NCI-H2107 treated with DMSO at 0.1 percent for 48 hours (cell line): ENCODE measurements around the gene CHST9.
"Not testable (repeated sequence)": the region's sequence is repeated elsewhere in the genome, so short reads cannot be mapped to it uniquely, and the experiment has no call there.

Experiments used
- DNase-seq: peaks from one replicate; lab custom pipeline; 2025; ENCODE audit not compliant: unreplicated experiment; lab: John Stamatoyannopoulos, UW

CHST9 gene

GRCh38 chr18:27171993-27172392 is 13.1 kb downstream of the CHST9 start:
- DNase-seq: no peak

DNA sequence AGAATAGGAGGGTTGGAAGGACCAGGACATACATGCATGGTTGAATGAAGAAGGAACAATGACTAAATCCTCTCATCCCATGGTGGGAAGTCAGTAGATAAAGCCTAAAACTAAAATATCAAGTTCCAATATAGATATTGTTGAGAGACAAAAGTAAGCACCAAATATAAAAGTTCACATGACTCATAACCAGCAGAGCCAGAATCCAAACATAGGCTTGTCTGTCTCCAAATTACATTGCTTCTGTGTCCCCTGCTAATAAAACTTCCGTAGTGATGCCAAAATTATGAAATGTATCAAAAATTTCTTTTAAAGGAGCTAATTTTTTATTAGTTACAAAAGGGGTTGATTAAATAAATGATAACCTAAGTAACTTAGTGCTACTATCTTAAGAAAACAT is 19.7 kb downstream of the CHST9 start:
- DNase-seq: no peak

- no peak for DNase-seq
Measured at GRCh38 chr18:27164905-27165304, 20.2 kb downstream of the CHST9 start.

- not testable (repeated sequence) for DNase-seq
Measured at GRCh38 chr18:27163197-27163716, 21.9 kb downstream of the CHST9 start.

- not testable (repeated sequence) for DNase-seq
Measured at GRCh38 chr18:27149240-27149639, 35.9 kb downstream of the CHST9 start.

DNA sequence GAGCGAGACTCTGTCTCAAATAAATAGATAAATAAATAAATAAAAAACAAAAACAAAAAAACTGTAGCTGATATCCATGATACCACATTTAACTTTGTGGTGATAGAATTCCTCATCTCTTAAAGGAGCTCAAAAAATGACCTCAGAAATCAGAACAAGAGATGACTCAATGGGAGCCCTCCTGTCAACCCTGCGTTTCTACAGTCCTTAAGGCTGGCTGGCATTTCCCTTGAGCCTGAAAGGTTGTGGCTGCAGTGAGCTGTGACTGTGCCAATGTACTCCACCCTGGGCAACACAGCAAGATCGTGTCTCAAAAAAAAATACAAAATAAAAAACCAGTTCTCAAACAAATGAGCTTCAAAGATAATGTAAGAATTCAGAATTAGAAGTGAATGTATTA is 40.4 kb downstream of the CHST9 start:
- no peak for DNase-seq

- DNase-seq: no peak
Measured at GRCh38 chr18:27143580-27144287, 41.4 kb downstream of the CHST9 start.

- DNase-seq: no peak
Measured at GRCh38 chr18:27142891-27143290, 42.2 kb downstream of the CHST9 start.

DNA sequence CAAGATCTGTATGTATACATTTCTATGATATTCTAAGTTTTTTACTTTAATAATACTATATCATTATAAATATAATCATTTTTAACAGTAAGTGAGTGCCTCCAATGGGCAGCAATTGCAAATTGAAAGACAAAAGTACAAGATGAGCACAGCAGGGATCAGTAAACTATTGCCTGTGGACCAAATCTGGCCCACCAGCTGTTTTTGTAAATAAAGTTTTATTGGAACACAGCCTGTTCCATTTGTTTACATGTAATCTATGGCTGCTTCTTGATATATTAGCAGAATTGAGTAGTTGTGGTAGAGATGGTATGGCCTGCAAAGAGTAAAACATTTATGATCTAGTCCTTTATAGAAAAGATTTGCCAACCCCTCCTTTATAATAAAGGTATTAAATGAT is 43.2 kb downstream of the CHST9 start:
- DNase-seq: no peak

DNA sequence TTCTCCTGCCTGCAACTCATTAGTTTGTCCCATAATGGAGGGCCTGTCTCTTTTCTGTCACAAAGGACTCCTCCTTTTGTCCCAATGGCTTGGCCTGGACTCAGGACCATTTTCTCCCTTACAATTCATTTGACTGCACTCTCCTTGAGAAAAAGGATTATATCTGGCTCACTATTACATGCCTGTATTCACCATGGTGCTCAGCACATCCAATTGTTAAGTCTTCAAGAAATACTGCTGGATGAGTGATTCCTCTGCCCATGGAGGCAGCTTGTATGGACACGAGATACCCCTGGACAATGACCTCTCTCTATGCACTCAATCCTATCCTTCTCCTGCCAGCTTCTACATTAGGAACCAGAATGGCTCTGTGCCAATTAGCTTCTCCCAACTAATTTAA is 47.0 kb downstream of the CHST9 start:
- no peak for DNase-seq

GRCh38 chr18:27136208-27136535 is 48.9 kb downstream of the CHST9 start:
- DNase-seq: no peak

DNA sequence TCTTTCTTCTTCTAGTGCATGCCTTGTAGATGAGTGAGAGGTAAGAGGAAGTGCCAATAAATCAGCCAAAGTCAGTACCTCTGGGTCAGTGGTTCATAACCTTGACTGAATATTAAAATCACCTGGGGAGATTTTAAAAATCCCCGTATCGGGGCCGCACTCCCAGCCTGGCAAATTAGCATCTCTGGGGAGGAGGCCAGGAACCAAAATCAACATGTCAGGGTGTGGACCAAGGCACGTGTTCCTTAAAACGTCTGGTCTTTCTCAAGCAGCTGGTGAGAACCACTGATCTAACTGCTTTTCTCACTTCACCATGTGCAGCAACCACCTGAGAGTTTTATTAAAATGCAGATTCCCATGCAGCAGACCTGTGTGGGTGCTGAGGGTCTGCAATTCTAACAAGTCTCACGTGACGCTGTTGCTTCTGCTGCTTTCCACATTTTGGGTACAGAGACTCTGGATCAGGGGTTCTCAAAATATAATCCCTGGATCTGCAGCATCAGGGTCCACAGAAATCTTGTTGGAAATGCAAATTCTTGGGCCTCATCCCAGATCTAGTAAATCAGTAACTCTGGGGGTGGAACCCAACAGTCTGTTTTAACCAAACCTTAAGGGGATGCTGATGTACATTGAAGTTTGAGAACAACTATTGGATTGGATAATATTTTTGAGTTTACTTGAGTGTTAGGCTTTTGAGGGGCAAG is 49.5 kb downstream of the CHST9 start:
- no peak for DNase-seq

DNA sequence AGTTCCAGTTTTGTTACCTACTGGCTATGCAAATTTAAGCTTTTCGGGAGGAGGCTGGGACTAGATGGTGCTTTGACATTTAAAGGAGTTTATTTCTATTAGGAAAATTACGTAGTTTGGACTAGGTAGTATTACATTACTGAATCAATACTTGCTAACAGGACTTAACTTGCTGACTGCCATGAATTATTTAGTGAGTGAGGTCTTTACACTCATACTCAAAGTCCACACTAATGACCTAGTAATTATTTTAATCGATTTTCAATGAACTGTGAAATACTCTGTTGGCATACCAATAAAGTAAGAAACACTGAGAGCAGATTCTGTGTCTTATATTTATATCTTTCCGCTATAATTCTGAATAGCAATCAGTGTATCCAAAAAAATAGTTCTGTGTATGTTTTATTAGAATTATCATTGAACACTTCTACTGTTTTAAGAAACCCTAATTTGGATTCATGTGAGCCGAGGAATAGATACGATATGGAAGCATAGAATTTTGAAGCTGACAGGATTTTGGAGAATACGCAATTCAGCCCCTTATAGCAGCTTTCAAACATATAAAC is 55.0 kb downstream of the CHST9 start:
- DNase-seq: no peak

GRCh38 chr18:27124196-27124595 is 60.9 kb downstream of the CHST9 start:
- DNase-seq: no peak

GRCh38 chr18:27121108-27121507 is 64.0 kb downstream of the CHST9 start:
- no peak for DNase-seq

DNA sequence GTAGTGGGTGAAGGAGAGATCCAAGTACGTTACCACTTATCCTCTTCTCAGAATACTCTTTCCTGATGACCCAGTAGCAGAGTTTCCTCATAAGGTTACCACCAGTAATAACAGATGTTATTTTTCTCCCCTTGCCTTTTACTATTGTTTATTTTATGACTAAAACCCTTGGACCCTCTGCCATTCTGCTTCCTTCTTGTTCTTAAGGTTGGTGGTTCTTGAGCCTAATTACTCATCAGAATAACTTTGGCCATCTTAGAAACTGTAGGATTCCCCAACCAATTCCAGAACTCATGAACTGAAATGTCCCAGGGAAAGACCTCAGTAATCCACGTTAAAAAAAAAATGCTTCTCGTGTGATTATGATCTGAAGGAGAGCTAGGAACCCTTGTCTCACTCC is 64.9 kb downstream of the CHST9 start:
- no peak for DNase-seq

DNA sequence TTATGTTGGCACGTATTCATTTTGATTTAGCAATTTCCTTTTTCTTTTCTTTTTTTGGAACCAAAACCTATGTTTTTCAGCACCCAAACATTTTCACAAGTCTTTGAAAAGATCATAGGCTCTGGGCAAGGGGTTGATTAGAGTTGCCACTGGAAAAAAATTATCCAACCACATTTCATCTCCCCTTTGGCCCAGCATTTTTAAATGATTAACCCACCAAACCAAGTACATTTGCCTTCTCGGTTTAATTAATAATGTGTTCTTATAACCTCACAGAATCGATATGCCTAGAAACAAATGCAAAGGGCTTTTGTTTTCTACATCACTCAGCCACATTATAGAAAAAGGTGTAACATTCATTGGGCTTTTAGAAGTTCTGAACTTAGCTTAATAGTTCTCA is 66.1 kb downstream of the CHST9 start:
- no peak for DNase-seq

- DNase-seq: no peak
Measured at GRCh38 chr18:27114842-27115241, 70.3 kb downstream of the CHST9 start.

GRCh38 chr18:27113358-27113757 is 71.8 kb downstream of the CHST9 start:
- no peak for DNase-seq

DNA sequence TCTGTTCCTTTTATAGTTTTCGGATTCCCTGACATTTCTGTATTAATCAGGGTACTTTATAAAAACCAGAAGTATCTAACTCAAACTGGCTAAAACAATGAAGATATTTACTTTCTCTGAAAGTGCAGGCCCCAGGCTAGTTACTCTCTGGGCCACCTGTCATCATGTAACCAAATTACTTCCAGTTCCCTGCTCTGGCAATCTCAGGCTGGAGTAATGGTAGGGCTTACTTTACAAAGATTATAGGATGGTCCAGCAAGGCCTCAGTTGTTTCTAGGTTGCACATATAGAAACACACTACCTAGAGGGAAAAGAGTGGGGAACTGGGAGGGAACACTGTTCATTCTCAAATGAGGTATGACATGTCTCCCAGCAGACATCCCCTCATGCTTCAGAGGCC is 74.8 kb downstream of the CHST9 start:
- no peak for DNase-seq

- DNase-seq: no peak
Measured at GRCh38 chr18:27109451-27109850, 75.7 kb downstream of the CHST9 start.

GRCh38 chr18:27108842-27109241 is 76.3 kb downstream of the CHST9 start:
- DNase-seq: no peak
